ENCODE results near the gene RPL10A. TPM values are rescaled to one million over a fixed set of nuclear protein-coding genes. Genes with fewer than 3 reads are reported as not detected.

The RPL10A gene
- total and polyA plus RNA-seq, 2 of the 13 experiments (the other 11 are each of a cell fraction or from before 2014, with no cell fraction given): 1,854 to 2,726 TPM

DNA sequence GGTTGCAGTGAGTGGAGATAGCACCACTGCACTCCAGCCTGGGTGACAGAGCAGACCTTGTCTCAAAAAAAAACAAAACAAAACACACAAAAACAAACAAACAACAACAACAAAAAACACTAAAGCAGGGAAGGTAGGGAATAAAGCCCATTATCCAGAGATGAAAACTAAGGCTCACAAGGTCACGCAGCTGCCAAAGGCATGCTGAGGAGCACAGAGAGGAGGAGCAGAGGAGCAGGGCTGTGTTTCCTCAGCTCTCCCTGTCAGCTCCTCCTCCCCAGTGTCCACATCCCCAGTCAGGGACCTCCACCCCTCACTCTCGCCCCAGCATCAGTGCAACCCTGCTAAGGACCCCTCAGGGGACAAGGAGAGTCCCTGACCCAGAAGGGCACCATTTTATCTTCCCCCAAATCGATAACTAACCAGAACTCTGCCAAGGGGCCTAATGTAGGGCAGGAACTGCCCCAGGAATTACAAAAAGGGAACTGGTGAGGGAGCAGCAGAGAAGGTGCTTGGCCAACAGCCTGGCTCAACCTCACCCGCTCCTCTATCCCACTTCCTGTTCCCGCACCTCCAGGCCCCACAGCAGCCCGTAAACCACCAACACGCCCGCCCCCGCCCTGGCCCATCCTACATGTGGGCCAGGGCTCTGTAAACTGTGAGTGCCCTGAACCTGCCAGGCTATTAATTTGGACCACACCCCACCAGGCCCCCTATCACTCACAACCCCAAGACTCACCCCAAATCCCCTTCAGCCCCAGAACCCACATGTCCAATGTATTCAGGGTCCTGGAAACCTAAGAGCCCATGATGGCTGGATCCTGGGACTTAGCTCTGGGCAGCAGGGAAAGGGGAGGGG is 19.7 kb downstream of the RPL10A start:
- Histone ChIP-seq H3K9ac (ENCODE audit: insufficient read depth, low read depth, low read length) (no peak overlapping the region), H3K27me3 (ENCODE audit: control insufficient read depth in 1 of 2, insufficient read depth in 2 of 2, low read length in 2 of 2) (no peaks in the 10 kb centered on the region), H3K4me3 (replicated peaks in 1 of 3; ENCODE audit: insufficient read depth in 1 of 3, low read depth in 2 of 3, low read length in 3 of 3) (no peak overlapping the region), H2AFZ (ENCODE audit: low read length) (no peak overlapping the region), H3K4me2 (ENCODE audit: low read depth, low read length) (no peak overlapping the region), H3K36me3 (replicated peaks in 1 of 2; ENCODE audit: control insufficient read depth in 1 of 2, insufficient read depth in 2 of 2, low read length in 2 of 2) (peaks cover 10 to 37% of the 10 kb centered on the region in 2 experiments), H3K79me2 (ENCODE audit: insufficient read depth, low read length) (peaks cover 22% of the 10 kb centered on the region), H3K9me3 (ENCODE audit: low read length) (no peaks in the 10 kb centered on the region), H4K20me1 (ENCODE audit: insufficient read depth, low read length) (peaks cover 38% of the 10 kb centered on the region; the same call in 1 of the 2 replicates), H3K4me1 (ENCODE audit: insufficient read depth, low read length) (peaks cover 25% of the 10 kb centered on the region), H3K27ac (ENCODE audit: extremely low read length, insufficient read depth, low read length) (no peak overlapping the region)
- FAIRE-seq: no peak
- POLR2A ChIA-PET: interaction anchor here (1.7 to 1.9 kb wide), 2 partner anchors 9 to 11 kb away, joined by 3 to 15 read pairs; partner anchors contain the start of gene TEAD3
- intact Hi-C loops (cut with micrococcal nuclease; ENCODE audit: unreplicated experiment): no loop called here
- in situ Hi-C loops (cut with HindIII; ENCODE audit: extremely low pct_ligation_motif_present, low pct_unique_long_range_greater_than_20kb): no loop called here
- BruUV-seq (replicated peaks): no TSS peak
- no peak for DNase-seq (ENCODE audit: low spot score)
- ATAC-seq: no peak
- TF ChIP-seq ZNF263 (CRISPR knock-in tag; IDR thresholded peaks at IDR 0.05) (peak; percentile 66), CBX2 (IDR thresholded peaks at IDR 0.05; ENCODE audit: low read depth, low read length) (no peak), CBX2 (CRISPR knock-in tag; IDR thresholded peaks at IDR 0.05; ENCODE audit: low read depth) (no peak), ELF4 (CRISPR knock-in tag; IDR thresholded peaks at IDR 0.05; ENCODE audit: borderline replicate concordance) (no peak), ZNF598 (CRISPR knock-in tag; IDR thresholded peaks at IDR 0.05; ENCODE audit: borderline replicate concordance) (no peak), FOXK2 (IDR thresholded peaks at IDR 0.05) (peak; percentile 39; the same call in 1 of the 2 replicates), ZNF883 (CRISPR knock-in tag; IDR thresholded peaks at IDR 0.05; ENCODE audit: not compliant biosample characterization) (no peak), ZNF343 (CRISPR knock-in tag; IDR thresholded peaks at IDR 0.05) (no peak), TBL1XR1 (IDR thresholded peaks at IDR 0.05; ENCODE audit: borderline replicate concordance, low read length, partially characterized antibody) (no peak), ZNF577 (CRISPR knock-in tag; IDR thresholded peaks at IDR 0.05; ENCODE audit: borderline replicate concordance, low read depth) (no peak), EEA1 (CRISPR knock-in tag; IDR thresholded peaks at IDR 0.05; ENCODE audit: borderline replicate concordance) (no peak), ZNF713 (CRISPR knock-in tag; IDR thresholded peaks at IDR 0.05) (no peak), ZNF629 (CRISPR knock-in tag; conservative IDR thresholded peaks at IDR 0.05) (peak; percentile 83)
- TF ChIP-seq, protein P1, sequence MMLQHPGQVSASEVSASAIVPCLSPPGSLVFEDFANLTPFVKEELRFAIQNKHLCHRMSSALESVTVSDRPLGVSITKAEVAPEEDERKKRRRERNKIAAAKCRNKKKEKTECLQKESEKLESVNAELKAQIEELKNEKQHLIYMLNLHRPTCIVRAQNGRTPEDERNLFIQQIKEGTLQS (CRISPR knock-in tag; IDR thresholded peaks at IDR 0.05): no peak
- TF ChIP-seq, protein P2, sequence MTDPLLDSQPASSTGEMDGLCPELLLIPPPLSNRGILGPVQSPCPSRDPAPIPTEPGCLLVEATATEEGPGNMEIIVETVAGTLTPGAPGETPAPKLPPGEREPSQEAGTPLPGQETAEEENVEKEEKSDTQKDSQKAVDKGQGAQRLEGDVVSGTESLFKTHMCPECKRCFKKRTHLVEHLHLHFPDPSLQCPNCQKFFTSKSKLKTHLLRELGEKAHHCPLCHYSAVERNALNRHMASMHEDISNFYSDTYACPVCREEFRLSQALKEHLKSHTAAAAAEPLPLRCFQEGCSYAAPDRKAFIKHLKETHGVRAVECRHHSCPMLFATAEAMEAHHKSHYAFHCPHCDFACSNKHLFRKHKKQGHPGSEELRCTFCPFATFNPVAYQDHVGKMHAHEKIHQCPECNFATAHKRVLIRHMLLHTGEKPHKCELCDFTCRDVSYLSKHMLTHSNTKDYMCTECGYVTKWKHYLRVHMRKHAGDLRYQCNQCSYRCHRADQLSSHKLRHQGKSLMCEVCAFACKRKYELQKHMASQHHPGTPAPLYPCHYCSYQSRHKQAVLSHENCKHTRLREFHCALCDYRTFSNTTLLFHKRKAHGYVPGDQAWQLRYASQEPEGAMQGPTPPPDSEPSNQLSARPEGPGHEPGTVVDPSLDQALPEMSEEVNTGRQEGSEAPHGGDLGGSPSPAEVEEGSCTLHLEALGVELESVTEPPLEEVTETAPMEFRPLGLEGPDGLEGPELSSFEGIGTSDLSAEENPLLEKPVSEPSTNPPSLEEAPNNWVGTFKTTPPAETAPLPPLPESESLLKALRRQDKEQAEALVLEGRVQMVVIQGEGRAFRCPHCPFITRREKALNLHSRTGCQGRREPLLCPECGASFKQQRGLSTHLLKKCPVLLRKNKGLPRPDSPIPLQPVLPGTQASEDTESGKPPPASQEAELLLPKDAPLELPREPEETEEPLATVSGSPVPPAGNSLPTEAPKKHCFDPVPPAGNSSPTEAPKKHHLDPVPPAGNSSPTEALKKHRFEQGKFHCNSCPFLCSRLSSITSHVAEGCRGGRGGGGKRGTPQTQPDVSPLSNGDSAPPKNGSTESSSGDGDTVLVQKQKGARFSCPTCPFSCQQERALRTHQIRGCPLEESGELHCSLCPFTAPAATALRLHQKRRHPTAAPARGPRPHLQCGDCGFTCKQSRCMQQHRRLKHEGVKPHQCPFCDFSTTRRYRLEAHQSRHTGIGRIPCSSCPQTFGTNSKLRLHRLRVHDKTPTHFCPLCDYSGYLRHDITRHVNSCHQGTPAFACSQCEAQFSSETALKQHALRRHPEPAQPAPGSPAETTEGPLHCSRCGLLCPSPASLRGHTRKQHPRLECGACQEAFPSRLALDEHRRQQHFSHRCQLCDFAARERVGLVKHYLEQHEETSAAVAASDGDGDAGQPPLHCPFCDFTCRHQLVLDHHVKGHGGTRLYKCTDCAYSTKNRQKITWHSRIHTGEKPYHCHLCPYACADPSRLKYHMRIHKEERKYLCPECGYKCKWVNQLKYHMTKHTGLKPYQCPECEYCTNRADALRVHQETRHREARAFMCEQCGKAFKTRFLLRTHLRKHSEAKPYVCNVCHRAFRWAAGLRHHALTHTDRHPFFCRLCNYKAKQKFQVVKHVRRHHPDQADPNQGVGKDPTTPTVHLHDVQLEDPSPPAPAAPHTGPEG (CRISPR knock-in tag; IDR thresholded peaks at IDR 0.05): no peak
- TF ChIP-seq, protein P3, sequence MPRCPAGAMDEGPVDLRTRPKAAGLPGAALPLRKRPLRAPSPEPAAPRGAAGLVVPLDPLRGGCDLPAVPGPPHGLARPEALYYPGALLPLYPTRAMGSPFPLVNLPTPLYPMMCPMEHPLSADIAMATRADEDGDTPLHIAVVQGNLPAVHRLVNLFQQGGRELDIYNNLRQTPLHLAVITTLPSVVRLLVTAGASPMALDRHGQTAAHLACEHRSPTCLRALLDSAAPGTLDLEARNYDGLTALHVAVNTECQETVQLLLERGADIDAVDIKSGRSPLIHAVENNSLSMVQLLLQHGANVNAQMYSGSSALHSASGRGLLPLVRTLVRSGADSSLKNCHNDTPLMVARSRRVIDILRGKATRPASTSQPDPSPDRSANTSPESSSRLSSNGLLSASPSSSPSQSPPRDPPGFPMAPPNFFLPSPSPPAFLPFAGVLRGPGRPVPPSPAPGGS (CRISPR knock-in tag; IDR thresholded peaks at IDR 0.05): no peak
- 91% methylated on average over 9 of the region's 9 CpGs for WGBS (ENCODE audit: low lambda C conversion rate)
- CTCF ChIA-PET (ENCODE audit: low intra/inter-chr PET ratio, low total read pairs): no interaction called here
